Esophagus mucosa (tissue), 1 donor: Measurements from ENCODE around the gene AGAP3. TPM values are rescaled to one million over a fixed set of nuclear protein-coding genes. Genes with fewer than 3 reads are reported as not detected.

Experiments
- ATAC-seq: fragments of 200-7000 bp; cut with Tn5 transposase; one replicate; pipeline ENCODE4 v1.9.1; 2020
- total RNA-seq: library from RNA; stranded (reverse); gene quantifications from one replicate; pipeline ENCODE4 v1.2.4, GENCODE V29; 2023
- donor health status: DM: yes; HTN: yes; CAD: no.

AGAP3 gene
- total RNA-seq, 1 donor from 2014 or later, result 76.1 TPM

DNA sequence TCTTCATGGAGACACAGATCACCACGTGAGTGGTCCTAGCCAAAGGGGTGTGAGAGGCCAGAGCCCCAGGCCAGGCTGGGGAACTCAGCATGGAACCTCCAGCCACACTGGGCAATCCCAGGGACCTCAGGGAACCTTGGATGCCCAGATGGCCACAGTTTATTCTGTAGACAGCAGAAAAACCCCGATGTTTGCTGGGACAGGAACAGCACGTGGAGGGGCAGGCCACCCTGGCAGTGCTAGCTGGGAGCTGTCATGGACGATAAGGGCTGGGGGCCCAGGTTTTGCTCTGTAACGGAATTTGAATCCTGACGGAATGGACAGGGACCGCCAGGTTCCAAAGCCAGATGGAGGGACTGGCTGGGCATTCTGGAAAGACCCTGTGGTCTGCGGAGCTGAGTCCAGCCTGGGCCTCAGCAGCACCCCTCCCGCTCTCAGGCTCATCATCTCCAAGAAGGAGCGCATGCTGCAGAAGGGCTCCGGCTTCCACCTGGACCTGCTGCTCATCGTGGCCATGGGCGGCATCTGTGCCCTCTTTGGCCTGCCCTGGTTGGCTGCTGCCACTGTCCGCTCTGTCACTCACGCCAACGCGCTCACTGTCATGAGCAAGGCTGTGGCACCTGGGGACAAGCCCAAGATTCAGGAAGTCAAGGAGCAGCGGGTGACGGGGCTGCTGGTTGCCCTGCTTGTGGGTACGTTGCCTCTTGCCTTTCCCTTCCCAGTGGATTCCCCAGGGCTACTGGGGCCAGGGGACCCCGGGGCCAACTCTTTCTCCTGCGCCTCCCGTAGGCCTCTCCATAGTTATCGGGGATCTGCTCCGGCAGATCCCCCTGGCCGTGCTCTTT, 11.2 kb upstream of the AGAP3 start:
- no peak for ATAC-seq

DNA sequence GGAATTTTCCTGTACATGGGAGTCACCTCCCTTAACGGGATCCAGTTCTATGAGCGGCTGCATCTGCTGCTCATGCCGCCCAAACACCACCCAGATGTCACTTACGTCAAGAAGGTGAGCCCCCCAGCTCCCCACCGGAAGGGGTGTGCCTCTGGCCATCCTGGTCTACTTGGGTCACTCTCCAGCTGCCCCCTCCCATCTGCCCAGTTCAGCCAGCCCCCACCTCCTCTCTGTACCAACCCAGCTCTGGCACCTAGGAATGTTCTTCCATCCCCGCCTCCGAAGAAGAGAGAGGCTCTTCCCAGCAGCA, 10.7 kb upstream of the AGAP3 start:
- ATAC-seq, result no peak

DNA sequence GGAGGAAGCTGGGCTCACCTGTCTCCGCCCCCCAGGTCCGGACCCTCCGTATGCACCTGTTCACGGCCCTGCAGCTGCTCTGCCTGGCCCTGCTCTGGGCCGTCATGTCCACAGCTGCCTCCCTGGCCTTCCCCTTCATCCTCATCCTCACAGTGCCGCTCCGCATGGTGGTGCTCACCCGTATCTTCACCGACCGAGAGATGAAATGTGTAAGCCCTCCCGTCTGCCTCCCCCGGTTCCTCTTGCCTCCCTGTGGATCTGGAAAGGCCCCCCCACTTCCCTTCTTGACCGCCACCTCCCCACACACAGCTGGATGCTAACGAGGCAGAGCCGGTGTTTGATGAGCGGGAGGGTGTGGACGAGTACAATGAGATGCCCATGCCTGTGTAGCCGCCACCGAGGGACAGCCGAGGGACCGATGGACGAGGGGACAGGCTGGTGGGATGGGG, 10.3 kb upstream of the AGAP3 start:
- ATAC-seq, result no peak

DNA sequence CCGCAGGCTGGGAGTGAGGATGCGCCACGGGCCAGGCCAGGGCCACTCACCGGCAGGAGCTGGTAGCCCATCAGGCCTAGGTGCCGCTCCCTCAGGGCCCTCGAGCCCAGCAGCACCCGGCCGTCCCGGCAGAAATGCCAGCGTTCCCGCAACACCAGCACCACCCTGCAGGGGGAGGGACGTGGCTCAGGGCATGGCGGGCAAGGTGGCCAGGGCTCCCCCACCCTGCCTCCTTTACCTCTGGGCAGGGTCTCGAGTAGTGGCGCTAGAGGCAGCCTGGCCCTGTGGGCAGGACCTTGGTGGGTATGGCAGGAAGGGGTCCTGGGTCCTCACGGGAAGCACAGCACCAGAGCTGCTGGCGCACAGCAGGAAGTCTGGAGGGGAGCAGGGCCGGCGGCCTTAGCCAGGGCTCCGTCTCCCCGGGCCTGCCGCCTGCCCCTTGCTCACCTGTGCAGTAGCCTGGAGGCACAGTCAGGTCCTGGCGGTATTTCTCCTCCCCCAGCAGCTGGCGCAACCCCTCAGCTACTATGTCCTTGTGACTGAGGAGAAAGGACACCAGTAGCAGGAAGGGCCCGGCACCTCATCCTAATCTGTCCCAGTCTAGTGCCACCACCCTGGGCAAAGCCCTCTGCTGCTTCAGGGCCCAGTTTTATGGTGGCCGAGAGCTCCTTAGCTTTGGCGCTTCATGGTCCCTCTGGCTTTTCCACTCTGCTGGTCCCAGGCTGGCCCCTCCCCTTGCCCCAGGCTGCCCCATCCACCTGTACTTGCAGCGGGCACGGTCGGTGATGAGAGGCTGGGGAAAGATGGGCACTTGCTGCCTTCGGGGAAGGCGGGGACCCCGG, 9.2 kb upstream of the AGAP3 start:
- ATAC-seq, result no peak

DNA sequence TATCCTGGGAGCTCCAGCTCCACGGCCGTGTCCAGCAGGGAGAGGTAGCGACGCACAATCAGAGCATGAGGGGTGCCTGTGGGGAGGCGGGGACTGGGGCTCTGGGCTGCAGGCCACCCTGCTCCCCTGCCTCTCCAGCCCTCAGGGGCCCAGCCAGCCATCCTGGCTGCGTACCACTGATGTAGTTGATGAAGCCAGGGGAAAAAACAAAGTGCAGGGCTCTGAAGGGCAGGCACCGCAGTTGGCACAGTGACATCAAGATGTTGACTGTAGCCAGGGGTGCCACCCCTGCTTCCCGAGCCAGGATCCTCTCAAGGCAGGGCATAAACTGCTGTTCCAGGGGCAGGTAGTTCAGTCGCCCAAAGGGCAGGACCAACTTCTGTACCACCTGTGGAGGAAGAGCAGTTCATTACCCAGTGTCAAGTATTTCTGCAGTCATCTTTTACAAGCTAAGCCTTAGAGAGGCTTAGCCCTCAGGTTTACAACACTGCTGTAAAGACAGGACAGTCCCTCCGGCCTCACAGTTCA, 8.5 kb upstream of the AGAP3 start:
- no peak for ATAC-seq

DNA sequence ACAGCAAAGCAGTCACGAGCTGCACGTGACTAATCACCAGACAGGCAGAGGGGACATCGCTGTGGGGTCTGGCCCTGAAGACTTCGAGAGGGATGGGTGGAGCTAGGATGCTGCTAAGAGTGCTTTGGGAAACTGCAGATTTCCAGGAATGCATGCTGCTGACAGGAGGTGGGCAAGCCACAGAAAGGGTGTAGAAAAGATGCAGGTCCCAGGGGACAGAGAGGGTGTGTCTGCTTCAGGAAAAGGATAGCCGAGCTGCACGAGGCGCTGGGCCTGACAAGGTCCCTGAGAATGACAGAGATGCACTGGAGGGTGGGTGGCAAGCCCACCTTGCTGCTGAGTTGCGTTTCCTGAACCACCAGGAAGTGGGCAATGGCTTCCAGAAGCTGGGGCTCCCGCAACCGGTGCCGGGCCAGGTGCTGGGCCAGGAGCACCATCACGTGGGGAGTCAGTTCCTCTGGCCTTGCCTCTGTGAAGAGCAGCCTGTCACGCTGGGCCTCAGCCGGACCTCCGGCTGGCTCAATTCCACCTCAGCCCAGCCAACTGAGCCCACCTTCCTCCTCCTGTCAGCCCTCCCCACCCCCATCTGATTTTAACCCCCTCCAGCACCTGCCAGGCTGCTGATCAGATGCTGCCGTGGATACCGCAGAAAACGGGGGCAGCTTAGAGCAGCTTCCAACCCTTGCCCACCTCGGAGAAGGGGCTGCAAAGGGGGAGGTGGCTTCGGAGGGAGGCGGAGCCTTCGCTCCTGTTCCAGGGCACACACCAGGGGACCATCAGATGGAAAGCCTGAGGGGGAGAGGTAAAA, 7.8 kb upstream of the AGAP3 start:
- ATAC-seq, result no peak

DNA sequence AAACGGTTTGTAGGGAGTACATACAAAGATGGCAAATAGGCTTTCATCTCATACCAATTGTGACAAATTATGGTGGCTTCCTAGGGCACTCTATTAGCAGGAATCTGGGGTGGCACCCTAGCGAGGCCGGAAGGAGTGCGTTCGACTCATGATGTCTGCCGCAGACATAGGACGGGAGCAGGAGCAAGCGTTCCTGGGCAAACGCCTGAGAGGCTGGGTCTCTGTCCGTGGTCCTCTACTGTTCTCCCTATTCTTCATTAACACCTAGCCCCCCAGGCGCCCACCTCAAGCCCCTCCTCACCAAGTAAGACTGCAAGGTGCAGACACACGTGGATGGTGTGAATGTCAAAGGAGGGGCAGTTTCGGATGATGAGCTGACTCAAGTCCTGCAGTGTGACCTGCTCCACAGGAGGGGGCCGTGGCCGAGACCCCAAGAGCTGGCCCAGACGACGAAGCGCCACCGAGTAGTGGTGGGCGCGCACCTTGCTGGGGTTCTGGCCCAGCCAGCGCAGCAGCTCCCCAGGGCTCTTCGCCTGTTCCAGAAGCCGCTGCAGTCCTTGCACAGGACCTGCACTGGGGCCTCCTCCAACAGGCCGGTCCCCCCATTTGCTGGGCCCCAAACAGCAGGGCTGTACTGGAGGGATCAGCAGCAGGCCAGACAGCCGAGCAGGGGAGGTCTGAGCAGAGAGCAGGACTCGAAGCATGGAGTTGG, 6.9 kb upstream of the AGAP3 start:
- ATAC-seq, result no peak

DNA sequence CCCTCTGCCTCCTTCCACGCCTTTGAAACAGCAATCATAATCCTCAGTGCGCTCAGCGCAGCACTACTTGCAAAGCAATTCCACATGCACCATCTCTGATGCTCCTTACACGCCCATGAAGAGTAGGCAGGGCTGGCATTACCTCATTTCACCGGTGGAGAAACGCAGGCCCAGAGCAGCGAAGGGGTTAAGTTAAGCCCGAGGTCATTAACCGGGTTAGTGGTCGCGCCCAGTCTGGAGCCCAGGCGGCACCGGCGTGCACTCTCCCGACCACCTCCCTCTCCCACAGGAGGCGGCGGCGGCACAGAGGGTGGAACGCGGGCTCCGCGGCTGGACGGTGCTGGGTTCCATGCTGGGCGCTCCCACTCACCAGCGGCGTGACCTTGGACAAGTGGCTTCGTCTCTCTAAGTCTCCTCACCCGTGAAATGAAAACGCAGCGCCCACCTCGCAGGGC, 6.2 kb upstream of the AGAP3 start:
- ATAC-seq, result peak; percentile 45

DNA sequence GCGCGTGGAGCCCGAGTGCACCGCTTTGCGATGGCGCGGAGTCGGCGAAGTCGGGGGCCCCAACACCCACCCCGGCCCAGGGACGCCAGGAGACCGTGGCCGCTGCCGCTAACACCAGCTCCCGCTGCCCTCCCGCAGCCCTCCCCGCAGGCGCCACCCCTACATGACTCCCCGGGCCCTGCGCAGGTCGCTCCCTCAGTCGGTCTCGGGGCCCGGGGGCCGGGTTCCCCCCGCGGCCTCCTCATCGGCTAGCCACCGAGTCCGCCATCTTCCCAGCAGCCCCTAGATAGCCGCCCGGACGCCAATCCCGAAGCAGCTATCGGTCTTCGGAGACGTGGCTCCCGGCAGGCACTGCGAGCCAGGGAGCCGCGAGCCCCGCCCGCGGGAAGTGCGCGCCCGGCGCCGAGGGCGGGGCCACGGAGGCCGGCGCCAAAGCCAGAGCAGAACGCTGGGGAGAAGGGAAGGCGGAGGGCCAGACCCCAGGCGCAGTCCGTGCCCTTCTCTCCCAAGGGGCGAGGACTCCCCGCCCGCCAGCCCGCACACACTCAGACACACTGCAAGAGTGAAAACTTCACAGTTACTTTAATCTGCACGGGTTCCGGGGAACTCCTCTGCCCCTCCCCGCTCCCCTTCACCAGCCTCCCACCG, 5.6 kb upstream of the AGAP3 start, which contains the start of gene FASTK:
FASTK (minus strand) TSS at position 288 of the 648 bp plus-strand sequence; CDS start at position 245, 43 bp downstream.
- peak; percentile 83 for ATAC-seq

DNA sequence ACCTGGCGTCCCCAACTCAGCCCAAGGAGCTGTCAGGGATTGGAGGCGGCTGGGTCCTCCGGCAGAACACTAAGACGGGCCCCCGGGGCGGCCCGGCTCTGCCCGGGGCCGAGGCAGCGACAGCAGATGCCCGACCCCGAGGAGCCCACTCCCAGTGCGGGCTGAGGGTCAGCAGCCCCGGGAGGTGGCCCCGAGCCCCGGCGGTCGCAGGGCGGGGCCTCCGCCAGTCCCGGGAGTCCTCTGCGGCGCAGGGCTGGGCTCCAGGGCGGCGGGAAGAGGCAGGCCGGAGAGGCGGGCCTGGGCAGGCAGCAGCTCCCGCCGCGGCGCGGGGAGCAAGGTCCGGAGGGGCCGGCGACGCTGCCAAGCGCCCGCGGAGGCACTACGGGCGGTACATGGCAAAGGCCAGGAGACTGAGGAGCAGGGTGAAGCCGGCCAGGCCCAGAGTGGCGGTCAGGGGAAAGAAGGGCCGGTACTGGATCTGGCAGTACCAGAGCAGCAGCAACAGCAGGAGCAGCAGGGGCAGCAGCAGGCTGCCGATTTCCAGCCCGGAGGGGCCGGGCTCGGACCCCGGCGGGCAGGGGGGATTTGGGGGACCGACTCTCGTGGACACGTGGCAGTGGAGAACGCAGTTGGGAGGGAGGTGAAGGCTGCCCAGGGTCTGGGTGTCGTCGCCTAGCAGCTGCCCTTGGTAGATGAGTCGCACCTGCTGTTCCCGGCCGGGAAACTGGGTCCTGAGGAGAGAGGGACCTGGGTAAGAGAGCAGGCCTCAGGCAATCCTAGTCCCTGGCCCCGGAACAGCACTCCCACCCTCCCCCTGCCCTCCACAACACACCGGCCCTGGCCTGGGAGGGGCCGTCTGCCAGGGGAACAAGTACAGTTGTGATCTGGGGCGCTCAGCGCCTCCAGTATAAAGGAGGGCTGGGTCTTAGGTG, 4.8 kb upstream of the AGAP3 start:
- ATAC-seq, result peak; percentile 28

DNA sequence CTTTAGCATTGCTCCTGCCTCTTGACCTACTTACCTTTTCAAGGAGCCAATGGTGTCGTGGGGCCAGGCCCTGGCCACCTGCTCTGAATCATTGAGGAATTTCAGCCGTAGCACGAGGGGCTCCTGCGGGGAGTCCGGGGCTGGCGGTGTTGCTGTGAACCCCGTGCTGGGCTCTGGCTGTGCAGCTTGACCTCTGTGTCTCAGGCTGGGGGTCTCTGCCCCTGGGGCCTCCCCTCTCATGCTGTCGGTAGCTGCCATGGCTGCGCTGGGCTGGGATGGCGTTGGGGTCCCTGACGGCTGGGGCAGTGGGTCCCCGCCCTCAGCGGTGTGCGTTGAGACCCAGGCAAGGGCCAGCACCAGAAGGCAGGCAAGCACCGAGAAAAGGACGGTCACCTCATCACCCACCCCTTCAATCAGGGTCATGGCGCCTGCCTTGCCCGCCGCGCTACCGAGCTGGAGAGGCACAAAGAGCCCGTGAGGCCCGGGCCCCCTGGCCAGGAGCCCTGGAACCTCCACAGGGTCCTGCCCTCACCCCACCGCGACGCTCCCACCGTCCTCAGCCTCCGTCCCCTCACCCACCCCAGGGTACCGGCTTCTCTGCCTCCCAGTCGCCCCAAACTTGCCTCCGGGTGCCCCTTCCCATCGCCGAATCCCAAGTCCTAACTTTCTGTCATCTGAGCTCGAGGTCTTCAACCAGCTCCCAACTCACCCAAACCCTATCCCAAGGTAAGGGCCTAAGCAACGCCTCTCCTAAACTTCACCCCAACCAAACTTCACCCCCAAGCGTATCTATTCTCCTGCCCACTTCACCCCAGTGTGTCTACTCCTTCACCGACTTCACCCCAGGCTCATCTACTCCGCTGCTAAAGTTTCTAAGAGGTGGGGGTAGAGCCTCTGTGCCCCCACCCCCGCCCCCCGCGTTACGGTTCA, 3.9 kb upstream of the AGAP3 start:
- ATAC-seq, result no peak

DNA sequence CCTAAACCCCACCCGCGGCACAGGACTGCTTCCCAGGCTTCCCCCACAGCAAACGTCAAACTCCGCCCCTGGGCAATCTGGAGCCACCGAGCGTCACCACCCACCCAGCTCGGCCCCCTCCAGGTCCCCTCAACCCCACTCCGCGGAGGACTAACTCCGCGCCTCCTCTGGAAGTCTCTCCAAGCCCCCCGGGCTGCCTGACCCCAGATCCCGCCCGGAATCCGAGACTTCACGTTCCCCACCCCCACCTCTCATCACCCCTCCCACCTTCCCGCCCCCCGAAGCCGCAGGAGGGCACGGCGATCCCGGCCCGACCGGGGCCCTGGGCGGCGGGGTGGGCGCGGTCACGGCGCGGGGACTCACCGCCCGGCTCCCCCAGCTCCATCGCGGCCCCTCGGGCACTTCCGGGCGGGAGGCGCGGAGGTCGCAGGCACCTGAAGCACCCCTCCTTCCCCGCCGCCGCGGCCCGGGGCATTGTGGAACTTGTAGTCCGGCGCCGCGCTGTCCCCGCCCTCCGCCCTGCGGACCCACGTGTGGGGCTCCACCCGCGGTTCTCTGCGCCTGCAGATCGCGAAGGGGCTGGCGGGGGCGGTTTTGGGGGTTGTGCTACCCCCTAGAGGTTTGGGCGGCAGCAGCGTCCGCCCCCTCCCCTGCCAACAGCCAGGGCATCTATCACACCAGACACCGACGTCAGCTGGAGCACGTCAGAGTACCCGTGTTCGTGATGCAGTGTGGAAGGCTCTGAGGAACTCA, 3.0 kb upstream of the AGAP3 start, which contains the start of gene TMUB1:
TMUB1 (minus strand) TSS at position 423 of the 753 bp plus-strand sequence. CDS start 930 bp downstream, outside the sequence.
- peak; percentile 27 for ATAC-seq

DNA sequence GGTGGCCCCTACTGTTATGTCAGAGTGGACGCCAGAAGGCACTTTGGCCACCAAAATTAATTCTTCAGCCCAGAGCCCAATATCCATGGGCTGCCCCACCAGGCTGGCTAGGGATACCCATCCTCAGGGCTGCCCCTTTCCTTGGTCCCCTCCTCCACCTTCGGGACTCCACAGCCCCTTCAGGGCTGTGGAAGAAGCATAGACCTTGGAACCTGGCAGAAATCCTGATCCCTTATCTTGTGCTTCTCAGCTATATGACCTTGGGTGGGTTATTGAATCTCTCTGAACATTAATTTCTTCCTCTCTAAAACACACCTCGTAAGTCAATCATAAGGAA, 2.5 kb upstream of the AGAP3 start:
- no peak for ATAC-seq

DNA sequence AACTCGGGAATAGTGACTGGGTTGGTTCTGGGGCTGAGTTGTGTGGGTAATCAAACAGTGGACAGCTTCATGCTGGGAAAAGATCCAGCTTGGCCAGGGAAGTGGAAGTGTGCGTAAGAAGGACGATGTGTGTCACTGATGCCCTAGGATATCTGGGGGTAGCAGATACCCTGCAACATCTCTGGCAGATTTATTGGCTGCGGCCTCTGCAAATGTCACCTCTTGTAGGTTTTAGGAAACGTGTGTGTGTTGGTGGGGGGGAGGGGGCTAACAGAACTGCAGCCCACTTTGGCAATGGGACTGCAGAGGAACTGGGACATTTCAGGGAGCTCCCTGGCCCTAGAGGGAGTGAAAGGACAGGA, 965 bp upstream of the AGAP3 start:
- no peak for ATAC-seq

DNA sequence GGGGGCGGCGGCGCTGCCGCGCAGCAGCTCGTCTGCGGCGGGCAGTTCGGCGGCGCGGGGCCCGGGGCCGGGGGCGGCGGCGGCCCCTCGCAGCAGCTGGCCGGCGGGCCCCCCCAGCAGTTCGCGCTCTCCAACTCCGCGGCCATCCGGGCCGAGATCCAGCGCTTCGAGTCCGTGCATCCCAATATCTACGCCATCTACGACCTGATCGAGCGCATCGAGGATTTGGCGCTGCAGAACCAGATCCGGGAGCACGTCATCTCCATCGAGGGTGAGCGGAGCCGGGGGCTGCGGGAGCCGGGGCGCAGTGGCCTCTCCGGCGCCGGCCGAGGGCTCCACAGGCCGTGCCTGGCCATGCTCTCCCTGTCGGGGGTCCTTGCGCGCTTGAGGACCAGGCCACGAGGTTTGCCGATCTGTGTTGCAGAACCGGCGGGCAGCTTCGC, 548 bp downstream of the AGAP3 start:
- ATAC-seq, result no peak

DNA sequence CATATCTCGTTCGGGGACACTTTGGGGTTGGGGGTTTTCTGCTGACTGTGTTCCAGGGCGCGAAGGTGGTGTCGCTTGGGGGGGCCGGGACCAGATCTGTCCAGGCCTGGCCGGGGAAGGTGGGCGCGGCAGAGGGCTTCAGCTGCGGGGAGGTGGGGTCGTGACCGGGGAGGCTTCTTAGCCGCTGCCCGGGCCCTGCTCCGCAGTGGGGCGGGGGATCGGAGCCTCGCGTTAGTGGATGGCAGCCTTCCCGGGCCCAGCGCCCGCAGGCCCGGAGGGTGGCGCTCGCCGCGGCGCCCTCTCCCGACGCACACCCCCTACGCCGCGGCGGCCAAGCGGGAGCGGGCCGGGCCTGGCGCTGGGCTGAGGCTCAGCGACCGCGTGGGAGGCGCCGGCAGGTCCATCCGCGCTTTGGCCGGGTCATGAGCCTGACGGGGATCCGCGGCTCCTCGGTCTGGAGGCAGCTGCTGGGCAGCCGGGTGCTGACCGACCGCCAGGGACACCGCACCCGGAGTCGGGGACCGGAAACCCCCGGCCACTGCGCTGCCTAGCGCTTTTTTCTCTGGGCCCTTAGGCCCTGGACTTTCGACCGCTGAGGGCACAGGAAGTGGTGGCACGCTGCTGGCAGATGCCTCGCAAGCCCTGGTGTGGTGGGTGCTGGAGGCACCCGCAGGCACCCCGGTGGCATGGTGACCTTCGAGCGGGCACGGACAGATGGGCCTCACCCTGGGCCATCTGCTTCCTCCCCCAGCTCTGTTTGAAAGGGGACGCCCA, 1.2 kb downstream of the AGAP3 start:
- peak; percentile 40 for ATAC-seq
